ENCODE results near the gene OR51I2. TPM values are rescaled to one million over a fixed set of nuclear protein-coding genes. Genes with fewer than 3 reads are reported as not detected.

Gene OR51I2
- total and polyA plus RNA-seq, 9 of the 15 experiments (the other 6 are each of a cell fraction or from before 2014, with no cell fraction given): 0.06 to 0.61 (median 0.07) TPM; not detected in 6

DNA sequence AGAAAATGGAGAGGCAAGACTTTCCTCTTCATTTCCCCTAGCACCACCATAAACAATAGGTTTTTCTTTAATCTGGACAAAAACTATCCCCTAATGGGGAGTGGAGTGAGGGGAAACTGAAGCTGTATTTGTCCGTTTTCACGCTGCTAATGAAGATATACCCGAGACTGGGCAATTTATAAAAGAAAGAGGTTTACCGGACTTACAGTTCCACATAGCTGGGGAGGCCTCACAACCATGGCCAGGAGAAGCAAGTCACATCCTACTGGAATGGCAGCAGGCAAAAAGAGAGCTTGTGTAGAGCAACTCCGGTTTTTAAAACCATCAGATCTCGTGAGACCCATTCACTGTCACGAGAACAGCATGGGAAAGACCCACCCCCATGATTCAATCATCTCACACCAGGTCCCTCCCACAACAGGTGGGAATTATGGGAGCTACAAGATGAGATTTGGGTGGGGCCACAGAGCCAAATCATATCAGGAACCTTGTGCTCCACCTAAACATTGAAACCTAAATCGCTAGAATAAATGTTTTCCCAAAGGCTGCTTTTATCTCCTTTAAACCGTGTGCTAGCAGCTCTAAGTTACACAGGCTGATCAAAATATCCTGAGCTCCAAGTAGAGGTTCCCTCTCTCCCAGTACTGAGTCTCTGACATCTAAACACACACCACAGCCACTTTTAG lies 56.4 kb downstream of the OR51I2 start (continued):
- TF ChIP-seq RBBP5 (IDR thresholded peaks at IDR 0.05; ENCODE audit: borderline replicate concordance, insufficient read depth, low read length, poor library complexity, severe bottlenecking) (no peak), GATAD2B (IDR thresholded peaks at IDR 0.05; ENCODE audit: borderline replicate concordance) (no peak), CREBBP (IDR thresholded peaks at IDR 0.05; ENCODE audit: low read depth, low read length) (no peak), HDAC2 (IDR thresholded peaks at IDR 0.05) (0 out of 2 replicates have a peak, but pooled peaks have one; percentile 9), HEY1 (CRISPR knock-in tag; IDR thresholded peaks at IDR 0.05; ENCODE audit: borderline replicate concordance) (no peak), ZFP1 (CRISPR knock-in tag; IDR thresholded peaks at IDR 0.05) (no peak), SMAD3 (CRISPR knock-in tag; conservative IDR thresholded peaks at IDR 0.05) (no peak), PRMT5 (CRISPR knock-in tag; IDR thresholded peaks at IDR 0.05) (no peak), HMBOX1 (IDR thresholded peaks at IDR 0.05) (peak; percentile 55; the same call in 1 of the 2 replicates), PURB (CRISPR knock-in tag; IDR thresholded peaks at IDR 0.05; ENCODE audit: low read depth) (no peak), BRD9 (IDR thresholded peaks at IDR 0.05; ENCODE audit: low read depth, partially characterized antibody) (no peak), DIDO1 (tag; IDR thresholded peaks at IDR 0.05; ENCODE audit: low read depth) (no peak), CREB3 (tag; conservative IDR thresholded peaks at IDR 0.05; ENCODE audit: low read depth) (no peak), PCBP1 (IDR thresholded peaks at IDR 0.05; ENCODE audit: low read depth, low read length, poor library complexity, severe bottlenecking) (no peak), CHD1 (IDR thresholded peaks at IDR 0.05; ENCODE audit: low read length) (peak; percentile 69), ZNF274 (IDR thresholded peaks at IDR 0.05; ENCODE audit: borderline replicate concordance, low read depth, low read length) (no peak)
- TF ChIP-seq, protein P1, sequence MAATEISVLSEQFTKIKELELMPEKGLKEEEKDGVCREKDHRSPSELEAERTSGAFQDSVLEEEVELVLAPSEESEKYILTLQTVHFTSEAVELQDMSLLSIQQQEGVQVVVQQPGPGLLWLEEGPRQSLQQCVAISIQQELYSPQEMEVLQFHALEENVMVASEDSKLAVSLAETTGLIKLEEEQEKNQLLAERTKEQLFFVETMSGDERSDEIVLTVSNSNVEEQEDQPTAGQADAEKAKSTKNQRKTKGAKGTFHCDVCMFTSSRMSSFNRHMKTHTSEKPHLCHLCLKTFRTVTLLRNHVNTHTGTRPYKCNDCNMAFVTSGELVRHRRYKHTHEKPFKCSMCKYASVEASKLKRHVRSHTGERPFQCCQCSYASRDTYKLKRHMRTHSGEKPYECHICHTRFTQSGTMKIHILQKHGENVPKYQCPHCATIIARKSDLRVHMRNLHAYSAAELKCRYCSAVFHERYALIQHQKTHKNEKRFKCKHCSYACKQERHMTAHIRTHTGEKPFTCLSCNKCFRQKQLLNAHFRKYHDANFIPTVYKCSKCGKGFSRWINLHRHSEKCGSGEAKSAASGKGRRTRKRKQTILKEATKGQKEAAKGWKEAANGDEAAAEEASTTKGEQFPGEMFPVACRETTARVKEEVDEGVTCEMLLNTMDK (IDR thresholded peaks at IDR 0.05; ENCODE audit: borderline replicate concordance, insufficient read depth, low read depth, low read length, poor library complexity, severe bottlenecking): no peak
